CD4-positive, alpha-beta memory T cell (primary cell): ENCODE results near the gene DNAL4. TPM values are rescaled to one million over a fixed set of nuclear protein-coding genes. Genes with fewer than 3 reads are reported as not detected.

Source experiments
- CTCF ChIA-PET: fragments of 350-600 bp; sonication (Branson Sonifier 250); formaldehyde crosslinking; loops from one replicate; lab custom pipeline; 2021; ENCODE audit warnings: inconsistent platforms; ENCODE audit not compliant: partially characterized antibody; lab: Charles Lee
- POLR2A ChIA-PET: fragments of 350-600 bp; sonication (Branson Sonifier 250); formaldehyde crosslinking; loops from one replicate; lab custom pipeline; 2021; ENCODE audit not compliant: partially characterized antibody; lab: Charles Lee
- DNase-seq, 5 donors: peaks; one replicate each; pipeline versions ENCODE4 v3.0.0 to v3.0.0-alpha.2; 2020 to 2022; ENCODE audit warnings: mixed read lengths in 1 of 5
- H3K27ac ChIP-seq: one replicate; pipeline ENCODE4 v1.7.0; 2013; ENCODE audit warnings: low read depth, low read length
- H3K27me3 ChIP-seq: 2 replicates; pipeline ENCODE4 v1.7.0; 2013; ENCODE audit warnings: mild to moderate bottlenecking, low read length, moderate library complexity; ENCODE audit not compliant: insufficient read depth
- H3K36me3 ChIP-seq: 2 replicates; pipeline ENCODE4 v1.7.0; 2013; ENCODE audit warnings: mild to moderate bottlenecking, low read length, moderate library complexity; ENCODE audit not compliant: insufficient read depth
- H3K4me1 ChIP-seq: 2 replicates; pipeline ENCODE4 v1.7.0; 2013; ENCODE audit warnings: mild to moderate bottlenecking, low read length, moderate library complexity; ENCODE audit not compliant: insufficient read depth
- H3K4me3 ChIP-seq, 2 donors: one replicate each; pipeline ENCODE4 v1.7.0; 2013; ENCODE audit warnings: low read length in 2 of 2, mild to moderate bottlenecking in 1 of 2
- H3K9me3 ChIP-seq, 2 donors: one replicate each; pipeline ENCODE4 v1.7.0; 2013; ENCODE audit warnings: low read length in 2 of 2, control low read depth in 1 of 2; ENCODE audit not compliant: control insufficient read depth in 1 of 2
- H3K27ac Mint-ChIP-seq, 7 donors: one replicate each; pipeline ENCODE4 v1.8.0; 2020 to 2021; ENCODE audit warnings: mixed read lengths in 7 of 7, mild to moderate bottlenecking in 6 of 7, inconsistent platforms in 3 of 7, moderate library complexity in 3 of 7
- H3K27me3 Mint-ChIP-seq, 2 donors: one replicate each; pipeline ENCODE4 v1.8.0; 2020 to 2021; ENCODE audit warnings: mixed read lengths in 2 of 2
- H3K36me3 Mint-ChIP-seq, 2 donors: one replicate each; pipeline ENCODE4 v1.8.0; 2020 to 2021; ENCODE audit warnings: mixed read lengths in 2 of 2, inconsistent platforms in 1 of 2, mild to moderate bottlenecking in 1 of 2
- H3K4me1 Mint-ChIP-seq, 4 donors: one replicate each; pipeline ENCODE4 v1.8.0; 2020 to 2021; ENCODE audit warnings: mixed read lengths in 4 of 4, mild to moderate bottlenecking in 1 of 4
- H3K4me3 Mint-ChIP-seq, 8 donors: one replicate each; pipeline ENCODE4 v1.8.0; 2020 to 2021; ENCODE audit warnings: mixed read lengths in 8 of 8, mild to moderate bottlenecking in 7 of 8, moderate library complexity in 6 of 8, inconsistent platforms in 3 of 8
- H3K9me3 Mint-ChIP-seq, 8 donors: one replicate each; pipeline ENCODE4 v1.8.0; 2020 to 2021; ENCODE audit warnings: mixed read lengths in 8 of 8, mild to moderate bottlenecking in 5 of 8, inconsistent platforms in 3 of 8, moderate library complexity in 1 of 8
- intact Hi-C: fragments of 100-400 bp; cut with micrococcal nuclease; formaldehyde crosslinking; loops from one replicate; pipeline ENCODE4 v1.15.1; 2023
- polyA plus RNA-seq, 2 donors: library from polyadenylated mRNA; unstranded; fragments of 300-500 nt; fragmentation: Illumina TruSeq; gene quantifications; one replicate each; pipeline ENCODE4 v1.2.3, GENCODE V29; 2021
- total RNA-seq, 2 experiments: library from RNA; stranded (reverse); gene quantifications; one replicate each; pipeline ENCODE4 v1.2.3, GENCODE V29; 2021

Gene DNAL4
- total and polyA plus RNA-seq, 4 experiments from 2014 or later = 8.6 to 13.3 (median 10.3) TPM

GRCh38 chr22:38741576-38741975, 52.4 kb downstream of the DNAL4 start:
- H3K9me3 Mint-ChIP-seq = peaks cover 0 to 5% (median 0%) of the 10 kb centered on the region in 8 donors
- intact Hi-C loops = no loop called here
- H3K27me3 ChIP-seq = no peaks in the 10 kb centered on the region
- H3K4me1 Mint-ChIP-seq = peaks cover 14 to 62% (median 34%) of the 10 kb centered on the region in 4 donors
- ChIA-PET POLR2A (interaction anchor here (41.4 to 42.6 kb wide), 2 partner anchors 7 to 8 kb away, joined by 1746 read pairs; partner anchors contain the start of gene SUN2), CTCF (interaction anchor here (0.8 to 1.1 kb wide), 2 partner anchors 10 to 15 kb away, joined by 3 to 4 read pairs; no protein-coding TSS in a partner anchor)
- no peak overlapping the region for H3K4me3 ChIP-seq
- no peak overlapping the region for H3K27ac ChIP-seq
- H3K4me1 ChIP-seq = peaks cover 76% of the 10 kb centered on the region
- no peaks in the 10 kb centered on the region for H3K9me3 ChIP-seq
- no peak overlapping the region for H3K4me3 Mint-ChIP-seq
- H3K27ac Mint-ChIP-seq = peak overlapping the region; percentile 68 to 85 (median 76)
- peaks cover 57 to 83% of the 10 kb centered on the region in 2 donors for H3K36me3 Mint-ChIP-seq
- peaks cover 100% of the 10 kb centered on the region for H3K36me3 ChIP-seq
- H3K27me3 Mint-ChIP-seq = no peaks in the 10 kb centered on the region
- peak in 1 of 5 donors; percentile 21 for DNase-seq

DNA sequence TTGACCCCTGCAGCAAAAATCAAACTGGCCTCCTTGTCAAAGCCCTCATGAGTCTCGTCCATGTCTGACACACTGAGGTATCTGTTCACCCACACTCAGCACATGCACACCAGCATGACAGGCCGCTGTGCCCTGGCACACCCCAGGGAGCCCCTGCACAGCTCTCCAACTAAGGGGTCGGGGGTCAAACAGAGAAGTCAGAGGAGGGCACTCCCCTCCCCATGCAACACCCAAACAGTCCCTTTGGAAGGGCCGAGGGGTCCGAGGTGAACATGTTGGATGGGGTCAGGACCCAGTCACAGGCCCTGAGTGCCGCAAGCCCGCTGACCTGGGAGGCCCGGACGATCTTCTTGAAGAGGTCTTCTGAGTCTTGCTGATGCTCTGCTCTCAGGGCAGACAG, 52.8 kb downstream of the DNAL4 start:
- Mint-ChIP-seq H3K27me3 (no peaks in the 10 kb centered on the region), H3K4me3 (no peak overlapping the region), H3K9me3 (peaks cover 0 to 5% (median 0%) of the 10 kb centered on the region in 8 donors), H3K36me3 (peaks cover 58 to 85% of the 10 kb centered on the region in 2 donors), H3K4me1 (peaks cover 14 to 64% (median 36%) of the 10 kb centered on the region in 4 donors), H3K27ac (peak overlapping the region; percentile 68 to 79 (median 75))
- H3K27ac ChIP-seq = no peak overlapping the region
- intact Hi-C loops = no loop called here
- POLR2A ChIA-PET = interaction anchor here (0.6 to 42.6 kb wide), 4 partner anchors 6 to 238 kb away, joined by 3 to 1746 read pairs (median 874); partner anchors contain the start of gene SUN2
- CTCF ChIA-PET = interaction anchor here (0.8 to 1.1 kb wide), 2 partner anchors 10 to 15 kb away, joined by 3 to 4 read pairs; no protein-coding TSS in a partner anchor
- no peak overlapping the region for H3K4me3 ChIP-seq
- no peaks in the 10 kb centered on the region for H3K27me3 ChIP-seq
- peak in 1 of 5 donors; percentile 24 for DNase-seq
- H3K9me3 ChIP-seq = no peaks in the 10 kb centered on the region
- H3K4me1 ChIP-seq = peaks cover 79% of the 10 kb centered on the region
- H3K36me3 ChIP-seq = peaks cover 100% of the 10 kb centered on the region

- peaks cover 100% of the 10 kb centered on the region for H3K36me3 ChIP-seq
- H3K4me1 Mint-ChIP-seq = peaks cover 14 to 62% (median 36%) of the 10 kb centered on the region in 4 donors
- CTCF ChIA-PET = interaction anchor here (1.1 kb wide), 2 partner anchors 9 to 11 kb away, joined by 3 to 4 read pairs; no protein-coding TSS in a partner anchor
- peaks cover 80% of the 10 kb centered on the region for H3K4me1 ChIP-seq
- no peak for DNase-seq
- no peaks in the 10 kb centered on the region for H3K27me3 ChIP-seq
- H3K4me3 ChIP-seq = no peak overlapping the region
- intact Hi-C loops = no loop called here
- H3K9me3 ChIP-seq = no peaks in the 10 kb centered on the region
- no peak overlapping the region for H3K4me3 Mint-ChIP-seq
- H3K9me3 Mint-ChIP-seq = peaks cover 0 to 5% (median 0%) of the 10 kb centered on the region in 8 donors
- H3K27me3 Mint-ChIP-seq = no peaks in the 10 kb centered on the region
- peak overlapping the region; percentile 19 to 79 (median 68) for H3K27ac Mint-ChIP-seq
- POLR2A ChIA-PET = interaction anchor here (0.6 to 42.6 kb wide), 5 partner anchors 6 to 238 kb away, joined by 3 to 1746 read pairs (median 3); partner anchors contain the start of gene SUN2
- no peak overlapping the region for H3K27ac ChIP-seq
- peaks cover 54 to 85% of the 10 kb centered on the region in 2 donors for H3K36me3 Mint-ChIP-seq
Measured at GRCh38 chr22:38740754-38741153, 53.2 kb downstream of the DNAL4 start.

GRCh38 chr22:38740116-38740723, 53.7 kb downstream of the DNAL4 start:
- Mint-ChIP-seq H3K27ac (peak overlapping the region in 5 of 7 donors; percentile 32 to 86 (median 55)), H3K36me3 (peaks cover 54 to 85% of the 10 kb centered on the region in 2 donors), H3K4me3 (peak overlapping the region in 1 of 8 donors; percentile 10), H3K9me3 (peaks cover 0 to 5% (median 0%) of the 10 kb centered on the region in 8 donors), H3K4me1 (peaks cover 14 to 60% (median 37%) of the 10 kb centered on the region in 4 donors), H3K27me3 (no peaks in the 10 kb centered on the region)
- peak in 1 of 5 donors; percentile 21 for DNase-seq
- POLR2A ChIA-PET = interaction anchor here (0.9 to 42.6 kb wide), 7 partner anchors 6 to 237 kb away, joined by 3 to 1746 read pairs (median 3); partner anchors contain the start of genes SUN2 and TOMM22
- Histone ChIP-seq H3K4me1 (peaks cover 80% of the 10 kb centered on the region), H3K27ac (no peak overlapping the region), H3K4me3 (no peak overlapping the region), H3K27me3 (no peaks in the 10 kb centered on the region), H3K36me3 (peaks cover 100% of the 10 kb centered on the region), H3K9me3 (no peaks in the 10 kb centered on the region)
- CTCF ChIA-PET = interaction anchor here (1.1 to 1.4 kb wide), 4 partner anchors 8 to 18 kb away, joined by 3 to 4 read pairs (median 4); no protein-coding TSS in a partner anchor
- intact Hi-C loops = no loop called here

DNA sequence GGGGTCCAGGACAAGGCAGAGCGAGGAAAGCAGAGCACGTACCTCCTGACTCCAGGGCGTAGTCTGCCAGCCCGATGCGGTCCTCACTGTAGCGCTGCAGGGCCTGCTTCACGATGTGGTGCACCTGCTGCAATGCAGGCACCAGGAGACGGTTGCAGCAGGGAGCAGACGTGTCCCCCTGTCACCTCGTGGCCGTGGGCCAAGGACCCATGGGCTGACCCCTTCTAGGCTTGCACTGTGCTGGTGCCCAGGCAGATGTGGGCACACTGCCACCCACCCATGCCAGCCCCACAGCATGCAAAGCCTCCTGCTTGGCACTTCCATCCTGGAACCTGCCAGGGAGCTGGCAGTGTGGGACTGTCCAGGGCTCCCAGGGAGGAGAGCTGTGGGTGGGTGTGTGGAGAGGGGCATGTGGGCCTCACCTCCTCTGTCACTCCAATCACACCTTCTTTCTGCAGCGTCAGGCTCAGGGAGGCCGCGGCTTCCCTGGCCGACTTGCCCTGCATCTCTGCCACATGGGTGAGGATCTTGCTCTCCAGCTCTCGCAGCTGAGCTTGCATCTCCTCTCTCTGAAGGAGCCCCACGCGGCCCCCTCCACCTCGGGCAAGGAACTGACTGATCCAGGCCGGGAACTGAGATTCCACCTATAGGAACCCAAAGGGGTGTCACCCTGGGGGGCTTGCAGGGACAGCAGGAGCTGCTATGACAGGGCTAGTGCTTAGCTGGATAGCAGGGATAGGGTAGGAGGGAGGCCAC, 54.5 kb downstream of the DNAL4 start:
- H3K27me3 Mint-ChIP-seq = no peaks in the 10 kb centered on the region
- intact Hi-C loops = no loop called here
- CTCF ChIA-PET = interaction anchor here (1.1 to 1.4 kb wide), 4 partner anchors 7 to 19 kb away, joined by 3 to 4 read pairs (median 4); no protein-coding TSS in a partner anchor
- Histone ChIP-seq H3K4me1 (peaks cover 81% of the 10 kb centered on the region), H3K9me3 (no peaks in the 10 kb centered on the region), H3K36me3 (peaks cover 100% of the 10 kb centered on the region), H3K27me3 (no peaks in the 10 kb centered on the region), H3K4me3 (no peak overlapping the region), H3K27ac (no peak overlapping the region)
- peaks cover 53 to 85% of the 10 kb centered on the region in 2 donors for H3K36me3 Mint-ChIP-seq
- DNase-seq = peak in 1 of 5 donors; percentile 9
- peak overlapping the region in 1 of 8 donors; percentile 10 for H3K4me3 Mint-ChIP-seq
- peak overlapping the region in 5 of 7 donors; percentile 32 to 86 (median 56) for H3K27ac Mint-ChIP-seq
- peaks cover 0 to 5% (median 0%) of the 10 kb centered on the region in 8 donors for H3K9me3 Mint-ChIP-seq
- POLR2A ChIA-PET = interaction anchor here (0.9 to 42.6 kb wide), 6 partner anchors 5 to 104 kb away, joined by 3 to 1746 read pairs (median 4); partner anchors contain the start of genes SUN2 and TOMM22
- H3K4me1 Mint-ChIP-seq = peaks cover 12 to 61% (median 36%) of the 10 kb centered on the region in 4 donors

DNA sequence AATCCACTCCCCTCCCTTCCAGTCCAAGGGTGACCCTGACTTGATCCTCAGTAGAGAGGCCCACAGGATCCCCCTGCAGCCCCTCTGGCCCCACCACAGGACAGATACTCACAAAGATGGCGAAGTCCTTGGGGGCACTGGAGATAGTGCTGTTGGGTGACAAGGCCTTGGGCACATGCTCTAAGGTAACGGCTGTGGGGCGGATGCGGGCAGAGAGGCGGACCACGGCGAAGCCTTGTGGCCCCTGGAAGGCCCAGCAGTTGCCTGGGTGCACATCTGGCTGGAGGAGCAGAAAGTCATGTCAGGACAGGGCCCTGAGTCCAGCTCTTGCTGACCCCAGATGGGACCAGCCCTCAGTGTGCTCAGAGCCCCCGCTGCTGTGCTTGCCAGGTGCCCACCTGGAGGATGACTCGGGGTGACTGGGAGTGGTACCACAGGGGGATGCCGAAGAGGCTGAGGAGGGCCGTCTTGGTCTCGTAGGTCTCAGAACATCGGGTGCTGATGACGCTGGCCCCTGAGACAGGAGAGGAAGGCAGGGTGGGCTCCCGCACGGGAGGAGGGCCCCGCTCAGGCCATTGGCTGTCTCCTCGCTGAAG, 55.4 kb downstream of the DNAL4 start:
- ChIA-PET POLR2A (interaction anchor here (1.8 to 42.6 kb wide), 3 partner anchors 4 to 31 kb away, joined by 5 to 1746 read pairs (median 1746); partner anchors contain the start of gene SUN2), CTCF (no interaction called here)
- peaks cover 53 to 87% of the 10 kb centered on the region in 2 donors for H3K36me3 Mint-ChIP-seq
- peaks cover 0 to 5% (median 0%) of the 10 kb centered on the region in 8 donors for H3K9me3 Mint-ChIP-seq
- Histone ChIP-seq H3K27me3 (no peaks in the 10 kb centered on the region), H3K27ac (no peak overlapping the region), H3K36me3 (peaks cover 98% of the 10 kb centered on the region), H3K9me3 (no peaks in the 10 kb centered on the region), H3K4me3 (no peak overlapping the region), H3K4me1 (peaks cover 86% of the 10 kb centered on the region)
- H3K27ac Mint-ChIP-seq = peak overlapping the region in 5 of 7 donors; percentile 19 to 86 (median 56)
- H3K4me3 Mint-ChIP-seq = no peak overlapping the region
- H3K27me3 Mint-ChIP-seq = no peaks in the 10 kb centered on the region
- H3K4me1 Mint-ChIP-seq = peaks cover 15 to 70% (median 42%) of the 10 kb centered on the region in 4 donors
- intact Hi-C loops = no loop called here
- DNase-seq = peak in 1 of 5 donors; percentile 11
